ENCODE measurements around the gene MRS2. TPM values are rescaled to one million over a fixed set of nuclear protein-coding genes. Genes with fewer than 3 reads are reported as not detected.

MRS2 gene
- total RNA-seq, 1 experiment from 2014 or later: 85.8 TPM

DNA sequence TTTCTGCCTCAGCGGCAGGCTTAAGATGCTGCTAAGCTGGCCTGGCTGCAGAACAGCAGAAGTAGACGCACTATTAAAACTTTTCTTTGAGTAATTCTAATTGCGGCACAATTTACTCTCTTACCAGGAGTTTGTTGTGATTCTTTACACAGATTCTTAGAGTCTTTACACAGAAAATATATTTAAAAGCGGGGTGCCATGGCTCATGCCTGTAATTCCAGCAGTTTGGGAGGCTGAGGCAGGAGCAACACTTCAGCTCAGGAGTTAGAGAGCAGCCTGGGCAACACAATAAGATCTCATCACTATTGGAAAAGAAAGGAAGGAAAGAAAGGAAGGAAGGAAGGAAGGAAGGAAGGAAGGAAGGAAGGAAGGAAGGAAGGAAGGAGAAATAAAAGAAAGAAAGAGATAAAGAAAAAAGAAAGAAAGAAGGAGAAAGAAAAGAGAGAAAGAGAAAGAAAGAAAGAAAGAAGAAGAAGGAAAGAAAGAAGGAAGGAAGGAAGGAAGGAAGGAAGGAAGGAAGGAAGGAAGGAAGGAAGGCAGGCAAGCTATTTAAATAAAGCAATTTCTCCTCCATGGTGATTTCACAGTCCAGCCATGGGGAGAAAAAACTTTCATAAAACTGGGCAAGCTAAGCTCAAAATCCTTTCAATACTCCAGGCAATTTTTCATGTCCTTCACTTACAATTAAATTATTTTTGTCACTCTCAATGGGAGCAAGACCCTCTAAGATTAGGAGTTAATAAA, 21.1 kb upstream of the MRS2 start:
- no peaks in the 10 kb centered on the region for H3K79me2 ChIP-seq (ENCODE audit: insufficient read depth, low read length)
- H3K4me3 Mint-ChIP-seq: no peak overlapping the region
- H2BK15ac ChIP-seq (ENCODE audit: low read depth, low read length): no peak overlapping the region
- H3K4me1 Mint-ChIP-seq: peaks cover 4% of the 10 kb centered on the region in 2 experiments
- no peak overlapping the region for H3K14ac ChIP-seq (ENCODE audit: insufficient read depth, low read length)
- H4K20me1 ChIP-seq (ENCODE audit: control insufficient read depth, insufficient read depth, insufficient read length): no peaks in the 10 kb centered on the region
- no peak overlapping the region for H3K23ac ChIP-seq (ENCODE audit: insufficient read length, low read depth, low read length)
- TF ChIP-seq, protein P1, sequence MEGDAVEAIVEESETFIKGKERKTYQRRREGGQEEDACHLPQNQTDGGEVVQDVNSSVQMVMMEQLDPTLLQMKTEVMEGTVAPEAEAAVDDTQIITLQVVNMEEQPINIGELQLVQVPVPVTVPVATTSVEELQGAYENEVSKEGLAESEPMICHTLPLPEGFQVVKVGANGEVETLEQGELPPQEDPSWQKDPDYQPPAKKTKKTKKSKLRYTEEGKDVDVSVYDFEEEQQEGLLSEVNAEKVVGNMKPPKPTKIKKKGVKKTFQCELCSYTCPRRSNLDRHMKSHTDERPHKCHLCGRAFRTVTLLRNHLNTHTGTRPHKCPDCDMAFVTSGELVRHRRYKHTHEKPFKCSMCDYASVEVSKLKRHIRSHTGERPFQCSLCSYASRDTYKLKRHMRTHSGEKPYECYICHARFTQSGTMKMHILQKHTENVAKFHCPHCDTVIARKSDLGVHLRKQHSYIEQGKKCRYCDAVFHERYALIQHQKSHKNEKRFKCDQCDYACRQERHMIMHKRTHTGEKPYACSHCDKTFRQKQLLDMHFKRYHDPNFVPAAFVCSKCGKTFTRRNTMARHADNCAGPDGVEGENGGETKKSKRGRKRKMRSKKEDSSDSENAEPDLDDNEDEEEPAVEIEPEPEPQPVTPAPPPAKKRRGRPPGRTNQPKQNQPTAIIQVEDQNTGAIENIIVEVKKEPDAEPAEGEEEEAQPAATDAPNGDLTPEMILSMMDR (conservative IDR thresholded peaks at IDR 0.05): no peak
- H3K9me3 ChIP-seq (ENCODE audit: control insufficient read depth, low read depth, low read length): no peaks in the 10 kb centered on the region
- no peaks in the 10 kb centered on the region for H3K23me2 ChIP-seq (ENCODE audit: insufficient read length, low read depth, low read length, poor library complexity, severe bottlenecking)
- no peak overlapping the region for H3K27ac ChIP-seq (ENCODE audit: insufficient read length, low read depth, low read length)
- WGBS (ENCODE audit: extremely low coverage, insufficient read length, low lambda C conversion rate): no CpG with 5 or more reads among the region's 4 CpGs
- H3K9me3 Mint-ChIP-seq: no peaks in the 10 kb centered on the region; a peak in 2 of 5 replicates
- DNase-seq: no peak
- H3T11ph ChIP-seq (ENCODE audit: low read length): no peak overlapping the region
- H4K91ac ChIP-seq (ENCODE audit: insufficient read length, low read depth, low read length): no peak overlapping the region
- H3K4me1 ChIP-seq (ENCODE audit: insufficient read depth, low read length): no peaks in the 10 kb centered on the region
- H3K27ac Mint-ChIP-seq: no peak overlapping the region
- H2BK12ac ChIP-seq (ENCODE audit: insufficient read length, low read depth, low read length): no peak overlapping the region
- no peak overlapping the region for H3K56ac ChIP-seq (ENCODE audit: insufficient read length, low read depth, low read length)
- no peak overlapping the region for H2BK20ac ChIP-seq (ENCODE audit: low read depth, low read length, poor library complexity, severe bottlenecking)
- H2AK5ac ChIP-seq (ENCODE audit: insufficient read length, low read length): no peak overlapping the region
- H4K8ac ChIP-seq (replicated peaks; ENCODE audit: insufficient read length, low read depth, low read length): no peak overlapping the region
- H3K36me3 Mint-ChIP-seq (ENCODE audit: insufficient read depth in 1 of 3, low read depth in 3 of 3): no peaks in the 10 kb centered on the region
- no peak overlapping the region for H4K5ac ChIP-seq (ENCODE audit: insufficient read length, low read depth, low read length)
- H2AFZ ChIP-seq (ENCODE audit: low read length): no peak overlapping the region
- H2BK120ac ChIP-seq (ENCODE audit: low read depth, low read length, poor library complexity, severe bottlenecking): no peak overlapping the region
- H3K4ac ChIP-seq (ENCODE audit: low read depth, low read length): no peak overlapping the region
- H3K4me2 ChIP-seq (ENCODE audit: insufficient read depth, insufficient read length, low read length): no peak overlapping the region
- no peaks in the 10 kb centered on the region for H3K27me3 ChIP-seq (ENCODE audit: insufficient read depth, low read length)
- no peaks in the 10 kb centered on the region for H3K79me1 ChIP-seq (ENCODE audit: insufficient read depth, low read depth, low read length, poor library complexity, severe bottlenecking)
- H3K9ac ChIP-seq (ENCODE audit: extremely low read depth, insufficient read length, low read length): no peak overlapping the region
- H3K27me3 Mint-ChIP-seq (ENCODE audit: low read depth): no peaks in the 10 kb centered on the region
- no peak overlapping the region for H3K18ac ChIP-seq (ENCODE audit: insufficient read length, low read depth, low read length)
- H2BK5ac ChIP-seq (ENCODE audit: insufficient read length, low read length): no peak overlapping the region

Data from H9 (cell line).